ENCODE measurements around the gene MRPS23.
"Not testable (repeated sequence)": the region's sequence is repeated elsewhere in the genome, so short reads cannot be mapped to it uniquely, and the experiment has no call there.

The MRPS23 gene

GRCh38 chr17:57862694-57863667, 13.1 kb upstream of the MRPS23 start:
- no peak for DNase-seq

GRCh38 chr17:57861790-57862693, 12.2 kb upstream of the MRPS23 start:
- DNase-seq, result no peak

- DNase-seq, result no peak
Measured at GRCh38 chr17:57861000-57861789, 11.4 kb upstream of the MRPS23 start.

GRCh38 chr17:57860414-57860999, 10.7 kb upstream of the MRPS23 start:
- no peak for DNase-seq

GRCh38 chr17:57859601-57860413, 10.0 kb upstream of the MRPS23 start:
- DNase-seq, result no peak

- no peak for DNase-seq
Measured at GRCh38 chr17:57858838-57859237, 9.0 kb upstream of the MRPS23 start.

GRCh38 chr17:57856792-57857620, 7.2 kb upstream of the MRPS23 start:
- DNase-seq, result no peak

GRCh38 chr17:57855391-57856035, 5.7 kb upstream of the MRPS23 start:
- DNase-seq, result no peak

- DNase-seq, result no peak
Measured at GRCh38 chr17:57853695-57854094, 3.9 kb upstream of the MRPS23 start.

GRCh38 chr17:57852955-57853328, 3.1 kb upstream of the MRPS23 start:
- no peak for DNase-seq

GRCh38 chr17:57852092-57852954, 2.5 kb upstream of the MRPS23 start:
- DNase-seq, result no peak

GRCh38 chr17:57849163-57849873, 526 bp downstream of the MRPS23 start:
- no peak for DNase-seq

- not testable (repeated sequence) for DNase-seq
Measured at GRCh38 chr17:57846056-57846945, 3.5 kb downstream of the MRPS23 start.

- DNase-seq, result no peak
Measured at GRCh38 chr17:57842280-57842679, 7.6 kb downstream of the MRPS23 start.

- DNase-seq, result no peak
Measured at GRCh38 chr17:57839571-57839923, 10.3 kb downstream of the MRPS23 start.

- no peak for DNase-seq
Measured at GRCh38 chr17:57838857-57839570, 10.8 kb downstream of the MRPS23 start.

All from fibroblast of skin of back (primary cell).